A172 (cell line): ENCODE data around the gene TMTC1. TPM values are rescaled to one million over a fixed set of nuclear protein-coding genes. Genes with fewer than 3 reads are reported as not detected.
"Not testable (repeated sequence)": the region's sequence is repeated elsewhere in the genome, so short reads cannot be mapped to it uniquely, and the experiment has no call there.

ENCODE experiments used
- DNase-seq: peaks from one replicate; pipeline ENCODE4 v3.0.0-alpha.2; 2015; ENCODE audit warnings: low spot score
- total RNA-seq: library from RNA; depleted of rRNA; stranded (reverse); fragments of >200 nt; shearing (Covaris generic); gene quantifications from 2 replicates; pipeline ENCODE4 v1.2.3, GENCODE V29; 2014

TMTC1 gene
- total RNA-seq, 1 experiment from 2014 or later: 26.2 TPM

- DNase-seq: no peak
Measured at GRCh38 chr12:29672580-29672979, 111.2 kb downstream of the TMTC1 start.

GRCh38 chr12:29671742-29672141 lies 112.0 kb downstream of the TMTC1 start:
- no peak for DNase-seq

- DNase-seq: no peak
Measured at GRCh38 chr12:29667011-29667410, 116.7 kb downstream of the TMTC1 start.

DNA sequence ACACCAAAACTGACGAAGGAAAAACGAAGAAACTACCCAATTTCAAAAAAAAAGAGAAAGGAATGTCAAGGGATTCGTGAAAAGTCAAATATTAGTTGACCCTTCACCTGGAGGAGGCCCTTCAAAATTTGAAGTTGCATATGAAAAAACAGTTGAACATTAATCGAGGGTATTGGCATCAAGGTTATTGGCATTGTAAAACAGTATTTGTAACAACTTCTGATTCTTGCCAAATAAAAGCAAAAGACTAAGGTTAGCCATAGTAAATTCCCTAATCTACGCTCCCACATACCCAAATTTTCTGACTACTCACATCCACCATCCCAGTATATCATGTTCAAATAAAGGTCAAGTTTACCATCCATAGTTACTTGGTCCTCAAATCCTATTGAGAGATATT lies 118.6 kb downstream of the TMTC1 start:
- DNase-seq: no peak

GRCh38 chr12:29662734-29663323 lies 120.9 kb downstream of the TMTC1 start:
- DNase-seq: no peak

GRCh38 chr12:29660847-29661246 lies 122.9 kb downstream of the TMTC1 start:
- no peak for DNase-seq

GRCh38 chr12:29656762-29657538 lies 126.8 kb downstream of the TMTC1 start:
- no peak for DNase-seq

DNA sequence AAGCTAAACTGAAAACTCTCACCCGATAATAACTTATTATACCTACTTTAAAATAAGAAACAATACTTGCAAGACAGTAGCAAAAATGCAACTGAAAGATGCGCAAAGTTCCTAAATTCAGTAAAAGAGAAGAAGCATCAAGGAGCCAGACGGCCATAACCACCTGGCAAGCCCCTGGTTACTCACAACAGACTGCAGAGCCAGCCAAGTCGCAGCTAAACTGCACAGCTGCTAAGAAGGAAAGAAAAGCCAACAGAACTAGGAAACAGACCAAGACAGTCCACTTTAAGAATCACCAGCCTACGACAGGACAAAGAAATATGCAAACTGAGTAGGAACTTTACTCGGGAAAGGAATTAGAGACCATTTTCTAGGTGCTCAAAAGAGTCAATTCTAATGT lies 127.9 kb downstream of the TMTC1 start:
- DNase-seq: no peak

DNA sequence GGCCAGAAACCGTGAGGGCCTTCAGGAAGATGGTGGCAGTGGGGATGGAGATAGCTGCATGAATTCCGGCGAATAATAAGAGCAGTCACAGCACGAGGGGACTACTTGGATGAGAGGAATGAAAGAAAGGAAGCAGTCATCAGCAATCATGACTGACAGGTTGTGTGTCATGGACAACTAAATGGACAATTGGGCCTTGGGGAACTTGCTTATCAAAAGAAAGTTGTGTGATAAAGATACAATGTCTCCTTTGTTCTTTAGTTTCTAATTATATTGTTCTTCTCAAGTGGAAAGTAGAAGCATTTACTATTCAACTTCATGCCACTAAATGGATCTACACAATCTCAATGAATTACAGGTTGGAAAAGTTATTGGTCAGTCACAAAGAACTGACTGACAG lies 130.5 kb downstream of the TMTC1 start:
- no peak for DNase-seq

DNA sequence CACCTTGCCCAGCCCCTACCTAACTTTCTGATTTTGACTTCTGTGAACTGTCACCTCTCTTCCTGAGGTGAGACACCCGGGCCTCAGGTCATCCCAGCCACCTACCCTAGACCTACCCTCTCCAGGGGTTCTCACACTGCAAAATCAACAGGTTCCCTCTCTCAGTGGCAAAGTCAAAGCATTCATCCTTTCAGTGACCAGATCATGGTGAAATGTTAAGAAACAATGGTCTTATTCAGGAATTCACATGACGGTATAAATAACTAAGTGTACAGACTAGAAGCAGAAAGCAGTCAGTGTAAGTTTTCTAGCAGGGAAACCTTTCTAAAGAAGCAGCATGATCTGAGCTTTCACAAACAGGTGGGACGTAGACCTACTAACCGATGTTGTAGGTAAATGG lies 133.4 kb downstream of the TMTC1 start:
- no peak for DNase-seq

DNA sequence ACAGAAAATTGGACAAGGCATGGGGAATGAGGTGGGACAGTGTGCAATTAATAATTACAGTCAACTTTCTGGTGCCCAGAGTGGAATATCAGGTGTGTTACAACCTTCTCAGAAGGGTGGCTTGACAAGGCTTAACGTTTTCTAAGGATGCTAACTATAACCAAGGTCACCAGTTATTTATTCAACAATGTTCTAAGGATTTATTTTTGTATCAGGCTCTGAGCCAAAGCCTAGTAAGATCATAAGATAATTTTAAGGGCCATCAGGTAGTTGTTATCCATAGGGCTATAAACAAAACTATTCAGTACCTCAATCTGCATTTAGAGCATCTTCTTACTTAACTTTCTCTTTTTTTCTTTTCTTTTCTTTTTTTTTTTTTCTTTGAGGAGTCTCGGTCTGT lies 134.0 kb downstream of the TMTC1 start:
- DNase-seq: no peak

GRCh38 chr12:29644536-29645162 lies 139.1 kb downstream of the TMTC1 start:
- no peak for DNase-seq

GRCh38 chr12:29640589-29641345 lies 143.0 kb downstream of the TMTC1 start:
- DNase-seq: peak; percentile 71

DNA sequence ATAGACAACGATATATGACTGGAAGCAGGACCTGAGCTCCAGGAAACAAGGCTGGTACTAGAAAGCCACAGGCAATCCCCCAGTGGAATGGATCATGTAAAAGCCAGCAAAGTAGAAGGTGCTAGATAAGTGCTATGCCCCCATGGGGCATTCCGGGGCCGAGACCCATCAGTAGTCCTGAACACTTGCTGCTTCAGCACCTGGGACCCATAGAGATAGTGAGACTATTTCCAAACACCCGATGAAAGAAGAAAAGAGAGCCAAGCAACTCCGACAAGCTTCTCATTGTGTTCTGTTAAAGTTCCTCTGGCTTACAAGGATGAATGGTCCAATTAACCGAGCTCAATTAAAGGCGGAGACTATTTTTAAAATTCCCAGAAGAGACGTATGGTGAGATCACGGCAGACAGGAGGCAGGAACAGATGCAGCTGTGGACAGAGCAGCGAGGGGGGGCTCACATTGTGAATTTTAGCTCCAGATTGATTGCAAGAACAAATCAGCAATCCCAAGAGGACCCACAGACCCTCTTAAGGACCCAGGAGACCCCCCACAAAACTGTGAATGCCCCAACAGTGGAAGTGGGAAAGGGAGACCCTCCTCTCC lies 143.7 kb downstream of the TMTC1 start:
- DNase-seq: no peak

DNA sequence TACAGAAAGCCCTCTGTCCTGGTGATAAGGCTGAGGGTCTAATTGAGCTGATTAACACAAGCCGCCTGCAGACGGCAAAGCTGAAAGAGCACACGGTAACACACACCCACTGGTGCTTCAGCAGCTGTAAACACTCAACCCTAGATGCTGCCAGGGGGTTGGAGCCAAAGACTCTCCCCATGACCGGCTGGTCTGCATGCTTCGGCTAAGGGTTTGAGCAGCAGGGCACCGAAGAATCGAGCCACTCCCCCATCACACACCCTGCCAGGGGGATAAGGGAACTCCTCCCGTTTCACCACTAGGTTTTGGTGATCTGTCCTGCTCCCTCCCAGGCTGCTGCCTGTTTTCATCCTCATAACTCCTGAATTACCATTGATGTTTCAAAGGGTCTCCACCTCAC lies 145.2 kb downstream of the TMTC1 start:
- DNase-seq: no peak

DNA sequence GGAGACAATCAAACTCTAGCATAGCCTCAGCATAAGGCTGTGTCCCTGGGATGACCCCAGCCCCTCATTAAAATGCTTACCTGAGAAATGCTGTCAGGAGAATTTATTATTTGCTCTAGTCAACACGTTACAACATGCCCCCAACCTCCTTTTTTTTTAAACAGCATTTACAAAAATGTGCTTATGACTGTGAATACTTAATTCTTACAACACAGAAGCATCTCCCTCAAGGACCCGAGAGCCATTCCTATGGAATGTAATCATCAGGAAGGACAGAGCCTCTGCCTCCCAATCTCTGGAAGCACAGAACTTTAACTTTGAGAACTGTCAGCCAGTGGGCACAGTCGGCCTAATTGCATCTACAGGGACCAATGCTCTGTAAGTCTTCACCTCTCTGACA lies 149.7 kb downstream of the TMTC1 start:
- DNase-seq: no peak

DNA sequence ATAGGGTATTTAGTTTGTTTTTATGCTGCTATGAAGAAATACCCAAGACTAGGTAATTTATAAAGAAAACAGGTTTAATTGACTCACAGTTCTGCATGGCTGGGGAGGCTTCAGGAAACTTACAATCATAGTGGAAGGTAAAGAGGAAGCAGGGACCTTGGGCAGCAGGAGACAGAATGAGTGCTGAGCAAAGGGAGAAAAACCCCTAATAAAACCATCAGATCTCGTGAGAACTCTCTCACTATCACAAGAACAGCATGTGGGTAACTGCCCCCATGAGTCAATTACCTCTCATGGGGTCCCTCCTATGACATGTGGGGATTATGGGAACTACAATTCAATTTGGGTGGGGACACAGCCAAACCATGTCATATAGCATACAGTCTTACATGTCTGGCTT lies 153.6 kb downstream of the TMTC1 start:
- DNase-seq: not testable (repeated sequence)

DNA sequence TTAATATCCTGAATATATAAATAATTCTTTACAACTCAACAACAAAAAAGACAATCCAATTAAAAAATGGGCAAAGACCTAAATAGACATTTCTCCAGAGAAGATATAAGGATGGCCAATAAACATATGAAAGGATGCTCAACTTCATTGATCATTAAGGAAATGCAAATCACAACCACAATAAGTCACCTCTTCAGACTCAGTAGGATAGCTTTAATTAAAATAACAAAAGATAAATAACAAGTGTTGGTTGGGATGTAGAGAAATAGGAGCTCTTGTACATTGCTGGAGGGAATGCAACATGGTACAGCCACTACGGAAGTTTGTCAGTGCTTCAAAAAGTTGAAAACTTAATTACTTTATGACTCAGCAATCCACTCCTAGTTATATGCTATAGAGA lies 156.5 kb downstream of the TMTC1 start:
- DNase-seq: no peak

DNA sequence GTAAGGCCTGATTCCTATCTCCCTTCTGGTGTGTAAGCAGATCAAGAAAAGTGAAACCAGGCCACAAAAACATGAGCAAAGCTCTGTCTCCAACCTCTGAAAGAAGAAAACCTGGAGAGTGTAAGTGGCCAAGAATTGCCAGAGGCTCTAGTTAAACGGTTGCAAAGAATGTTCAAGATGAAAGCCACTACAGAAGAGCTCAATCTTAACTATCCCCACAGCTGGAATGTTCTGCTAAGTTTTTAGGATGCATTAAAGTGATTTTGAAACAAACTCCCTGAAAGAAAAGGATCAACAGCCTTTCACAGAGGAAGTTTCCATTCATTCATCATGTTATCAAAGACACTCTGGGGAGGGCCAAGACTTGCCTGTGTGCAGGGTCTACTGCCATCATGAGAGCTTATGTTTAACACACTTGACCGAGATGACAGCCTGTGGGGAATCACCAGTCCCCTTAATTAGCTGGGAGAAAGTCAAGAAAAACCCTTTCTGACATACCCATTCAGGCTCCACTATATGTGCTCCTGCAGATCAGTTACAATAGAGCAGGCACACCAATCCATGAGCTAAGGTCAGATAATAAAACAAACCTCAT lies 158.3 kb downstream of the TMTC1 start:
- no peak for DNase-seq

GRCh38 chr12:29622251-29622650 lies 161.5 kb downstream of the TMTC1 start:
- DNase-seq: no peak

DNA sequence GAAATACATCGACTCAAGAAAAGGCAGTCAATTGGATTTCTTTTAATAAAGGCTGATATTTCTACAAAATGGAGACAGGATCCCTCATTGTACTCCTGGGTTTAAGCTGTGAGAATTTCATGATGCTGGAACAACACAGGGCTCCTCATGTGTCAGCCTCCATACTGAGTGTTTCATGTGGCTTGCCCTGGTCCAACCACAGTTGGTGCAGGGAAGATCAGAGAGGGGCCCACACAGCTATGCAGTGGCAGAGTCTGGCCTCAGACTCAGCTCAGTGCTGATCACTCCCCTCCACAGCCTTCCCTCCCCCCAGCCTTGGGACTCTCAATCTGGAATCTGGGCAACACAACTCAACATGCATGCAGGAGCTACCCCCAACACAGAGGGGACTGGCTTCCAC lies 163.7 kb downstream of the TMTC1 start:
- DNase-seq: no peak

DNA sequence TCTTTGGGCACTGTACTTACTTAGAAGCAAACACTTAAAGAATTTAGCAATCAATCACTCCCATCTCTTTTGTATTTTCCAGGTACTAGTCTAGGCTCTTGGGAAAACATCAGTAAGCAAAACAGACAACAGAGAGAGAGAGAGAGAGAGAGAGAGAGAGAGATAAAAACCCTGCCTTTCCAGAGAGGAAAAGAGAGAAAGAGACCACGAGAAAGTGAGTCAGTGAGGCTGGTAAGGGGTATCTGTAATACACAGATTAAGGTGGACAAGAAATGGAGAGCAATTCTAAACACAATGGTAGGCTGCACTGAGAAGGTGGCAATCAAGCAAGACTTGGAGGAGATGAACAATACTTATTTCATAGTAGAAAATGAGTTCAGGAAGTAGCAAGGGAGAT lies 166.3 kb downstream of the TMTC1 start:
- peak; percentile 4 for DNase-seq
